ENCODE measurements around the gene ENPP1.
A peak's percentile ranks its signal among the peaks of the same experiment; 100 is the strongest.

The ENPP1 gene

DNA sequence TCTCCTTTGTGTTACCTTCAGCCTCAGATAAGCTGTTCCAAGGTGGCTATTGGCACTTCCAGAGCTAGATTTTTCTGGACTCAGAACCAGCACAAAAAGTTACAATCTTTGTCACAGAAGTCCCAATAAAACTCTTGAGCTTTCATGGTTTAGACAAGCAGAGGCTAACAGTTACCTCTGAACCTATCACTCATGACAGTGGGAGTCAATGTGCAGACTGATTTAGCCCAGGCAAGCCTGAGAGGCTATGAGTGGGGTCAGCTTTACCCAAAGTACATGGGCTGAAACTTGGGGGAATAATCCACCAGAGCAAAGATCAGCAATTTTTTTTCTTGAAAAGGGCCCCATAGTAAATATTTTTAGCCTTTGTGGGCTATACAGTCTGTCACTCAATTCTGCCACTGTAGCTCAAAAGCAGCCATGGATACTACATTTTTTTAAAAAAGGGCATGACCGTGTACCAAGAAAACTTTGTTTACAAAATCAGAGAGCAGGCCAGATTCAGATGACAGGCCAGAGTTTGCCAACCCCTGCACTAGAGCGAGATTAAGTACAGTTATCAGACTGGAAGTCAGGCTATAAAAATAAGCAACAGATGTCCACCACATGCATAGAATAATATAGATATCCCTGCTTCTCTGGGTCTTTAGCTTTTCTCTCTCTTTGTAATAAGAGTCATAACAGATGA is 123.4 kb downstream of the ENPP1 start:
- DNase-seq (ENCODE audit: extremely low read depth, low read depth): peak; percentile 76
- no peak overlapping the region for H3K4me3 ChIP-seq (replicated peaks; ENCODE audit: low read depth, low read length)
- TF ChIP-seq, protein P1, sequence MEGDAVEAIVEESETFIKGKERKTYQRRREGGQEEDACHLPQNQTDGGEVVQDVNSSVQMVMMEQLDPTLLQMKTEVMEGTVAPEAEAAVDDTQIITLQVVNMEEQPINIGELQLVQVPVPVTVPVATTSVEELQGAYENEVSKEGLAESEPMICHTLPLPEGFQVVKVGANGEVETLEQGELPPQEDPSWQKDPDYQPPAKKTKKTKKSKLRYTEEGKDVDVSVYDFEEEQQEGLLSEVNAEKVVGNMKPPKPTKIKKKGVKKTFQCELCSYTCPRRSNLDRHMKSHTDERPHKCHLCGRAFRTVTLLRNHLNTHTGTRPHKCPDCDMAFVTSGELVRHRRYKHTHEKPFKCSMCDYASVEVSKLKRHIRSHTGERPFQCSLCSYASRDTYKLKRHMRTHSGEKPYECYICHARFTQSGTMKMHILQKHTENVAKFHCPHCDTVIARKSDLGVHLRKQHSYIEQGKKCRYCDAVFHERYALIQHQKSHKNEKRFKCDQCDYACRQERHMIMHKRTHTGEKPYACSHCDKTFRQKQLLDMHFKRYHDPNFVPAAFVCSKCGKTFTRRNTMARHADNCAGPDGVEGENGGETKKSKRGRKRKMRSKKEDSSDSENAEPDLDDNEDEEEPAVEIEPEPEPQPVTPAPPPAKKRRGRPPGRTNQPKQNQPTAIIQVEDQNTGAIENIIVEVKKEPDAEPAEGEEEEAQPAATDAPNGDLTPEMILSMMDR (IDR thresholded peaks at IDR 0.05; ENCODE audit: low read depth, low read length, missing control alignments): no peak

GRCh38 chr6:131936156-131936555 is 128.3 kb downstream of the ENPP1 start:
- H3K4me3 ChIP-seq (replicated peaks; ENCODE audit: low read depth, low read length): no peak overlapping the region
- TF ChIP-seq, protein P1 (IDR thresholded peaks at IDR 0.05; ENCODE audit: low read depth, low read length, missing control alignments): no peak
- no peak for DNase-seq (ENCODE audit: extremely low read depth, low read depth)

- TF ChIP-seq, protein P1 (IDR thresholded peaks at IDR 0.05; ENCODE audit: low read depth, low read length, missing control alignments): no peak
- no peak overlapping the region for H3K4me3 ChIP-seq (replicated peaks; ENCODE audit: low read depth, low read length)
- DNase-seq (ENCODE audit: extremely low read depth, low read depth): no peak
Observed at GRCh38 chr6:131937226-131937625, 129.4 kb downstream of the ENPP1 start.

DNA sequence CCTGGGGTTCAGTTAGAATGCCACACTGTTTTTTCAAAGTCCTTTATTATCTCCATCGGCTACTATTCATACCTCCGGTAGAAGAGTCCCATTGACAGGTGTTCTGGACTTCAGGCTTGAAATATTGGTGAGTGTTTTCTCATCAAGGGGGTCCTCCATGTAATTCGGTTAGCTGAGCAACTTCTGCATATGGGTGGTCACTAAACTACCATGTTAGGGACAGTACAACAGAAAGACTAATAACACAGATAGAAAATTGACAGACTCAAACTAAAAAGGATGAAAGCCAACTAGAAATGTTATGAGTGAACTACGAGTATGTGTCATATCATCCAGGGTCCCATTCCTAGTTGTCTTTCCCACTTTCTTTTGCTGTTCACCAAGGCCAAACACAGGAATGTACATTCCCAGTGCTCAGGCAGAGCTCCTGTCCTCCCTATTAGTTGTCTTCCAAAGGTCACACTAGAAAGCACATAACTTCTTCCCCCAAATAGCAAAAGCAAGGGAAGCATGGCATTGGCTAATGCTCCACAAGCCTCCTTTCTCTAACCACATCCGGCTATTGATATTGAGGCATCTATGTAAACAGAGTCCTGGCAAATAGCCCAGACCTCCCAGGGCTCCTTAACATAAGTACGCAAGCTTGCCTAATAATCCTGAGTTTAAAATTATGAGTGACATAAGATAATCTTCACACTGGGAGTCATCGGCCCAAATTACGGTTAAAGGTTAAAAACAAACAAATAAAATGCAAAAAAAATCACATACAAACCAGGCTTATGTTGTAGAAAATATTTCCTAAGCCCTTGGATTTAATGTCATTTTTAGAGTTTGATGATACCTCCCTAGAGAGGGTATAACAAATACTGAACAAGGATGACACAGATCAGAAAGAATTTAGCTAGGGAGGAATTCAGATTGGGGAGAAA is 130.1 kb downstream of the ENPP1 start:
- peak; percentile 80 for DNase-seq (ENCODE audit: extremely low read depth, low read depth)
- no peak overlapping the region for H3K4me3 ChIP-seq (replicated peaks; ENCODE audit: low read depth, low read length)
- TF ChIP-seq, protein P1 (IDR thresholded peaks at IDR 0.05; ENCODE audit: low read depth, low read length, missing control alignments): no peak
